ENCODE data around the gene UNC119B.
A peak's percentile ranks its signal among the peaks of the same experiment; 100 is the strongest.

UNC119B gene

GRCh38 chr12:120764816-120765215 lies 54.6 kb downstream of the UNC119B start:
- TF ChIP-seq MAX (IDR thresholded peaks at IDR 0.05) (no peak), RAD21 (IDR thresholded peaks at IDR 0.05; ENCODE audit: low read depth) (no peak), TCF12 (IDR thresholded peaks at IDR 0.05; ENCODE audit: low read depth) (no peak), EP300 (IDR thresholded peaks at IDR 0.05; ENCODE audit: borderline replicate concordance) (no peak), NFIC (IDR thresholded peaks at IDR 0.05) (no peak), YY1 (IDR thresholded peaks at IDR 0.05; ENCODE audit: low read depth) (no peak), TAF1 (IDR thresholded peaks at IDR 0.05; ENCODE audit: low read depth) (no peak), TEAD4 (IDR thresholded peaks at IDR 0.05) (no peak), EGR1 (IDR thresholded peaks at IDR 0.05) (no peak), REST (IDR thresholded peaks at IDR 0.05; ENCODE audit: low read depth) (no peak), CREB1 (IDR thresholded peaks at IDR 0.05; ENCODE audit: low read depth) (no peak), ZBTB7A (IDR thresholded peaks at IDR 0.05; ENCODE audit: low read depth) (no peak), FOXM1 (IDR thresholded peaks at IDR 0.05; ENCODE audit: borderline replicate concordance, low read depth) (no peak), CEBPB (IDR thresholded peaks at IDR 0.05) (no peak)
- TF ChIP-seq, protein P1, sequence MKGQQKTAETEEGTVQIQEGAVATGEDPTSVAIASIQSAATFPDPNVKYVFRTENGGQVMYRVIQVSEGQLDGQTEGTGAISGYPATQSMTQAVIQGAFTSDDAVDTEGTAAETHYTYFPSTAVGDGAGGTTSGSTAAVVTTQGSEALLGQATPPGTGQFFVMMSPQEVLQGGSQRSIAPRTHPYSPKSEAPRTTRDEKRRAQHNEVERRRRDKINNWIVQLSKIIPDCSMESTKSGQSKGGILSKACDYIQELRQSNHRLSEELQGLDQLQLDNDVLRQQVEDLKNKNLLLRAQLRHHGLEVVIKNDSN (IDR thresholded peaks at IDR 0.05) = no peak

GRCh38 chr12:120766566-120766965 lies 56.3 kb downstream of the UNC119B start:
- TF ChIP-seq FOXM1 (IDR thresholded peaks at IDR 0.05; ENCODE audit: borderline replicate concordance, low read depth) = no peak
- no peak for TF ChIP-seq ZBTB7A (IDR thresholded peaks at IDR 0.05; ENCODE audit: low read depth)
- no peak for TF ChIP-seq YY1 (IDR thresholded peaks at IDR 0.05; ENCODE audit: low read depth)
- no peak for TF ChIP-seq EGR1 (IDR thresholded peaks at IDR 0.05)
- no peak for TF ChIP-seq EP300 (IDR thresholded peaks at IDR 0.05; ENCODE audit: borderline replicate concordance)
- no peak for TF ChIP-seq MAX (IDR thresholded peaks at IDR 0.05)
- TF ChIP-seq CEBPB (IDR thresholded peaks at IDR 0.05) = no peak
- no peak for TF ChIP-seq TCF12 (IDR thresholded peaks at IDR 0.05; ENCODE audit: low read depth)
- TF ChIP-seq TEAD4 (IDR thresholded peaks at IDR 0.05) = no peak
- no peak for TF ChIP-seq RAD21 (IDR thresholded peaks at IDR 0.05; ENCODE audit: low read depth)
- no peak for TF ChIP-seq CREB1 (IDR thresholded peaks at IDR 0.05; ENCODE audit: low read depth)
- TF ChIP-seq, protein P1 (IDR thresholded peaks at IDR 0.05) = no peak
- no peak for TF ChIP-seq TAF1 (IDR thresholded peaks at IDR 0.05; ENCODE audit: low read depth)
- TF ChIP-seq NFIC (IDR thresholded peaks at IDR 0.05) = no peak
- TF ChIP-seq REST (IDR thresholded peaks at IDR 0.05; ENCODE audit: low read depth) = no peak

DNA sequence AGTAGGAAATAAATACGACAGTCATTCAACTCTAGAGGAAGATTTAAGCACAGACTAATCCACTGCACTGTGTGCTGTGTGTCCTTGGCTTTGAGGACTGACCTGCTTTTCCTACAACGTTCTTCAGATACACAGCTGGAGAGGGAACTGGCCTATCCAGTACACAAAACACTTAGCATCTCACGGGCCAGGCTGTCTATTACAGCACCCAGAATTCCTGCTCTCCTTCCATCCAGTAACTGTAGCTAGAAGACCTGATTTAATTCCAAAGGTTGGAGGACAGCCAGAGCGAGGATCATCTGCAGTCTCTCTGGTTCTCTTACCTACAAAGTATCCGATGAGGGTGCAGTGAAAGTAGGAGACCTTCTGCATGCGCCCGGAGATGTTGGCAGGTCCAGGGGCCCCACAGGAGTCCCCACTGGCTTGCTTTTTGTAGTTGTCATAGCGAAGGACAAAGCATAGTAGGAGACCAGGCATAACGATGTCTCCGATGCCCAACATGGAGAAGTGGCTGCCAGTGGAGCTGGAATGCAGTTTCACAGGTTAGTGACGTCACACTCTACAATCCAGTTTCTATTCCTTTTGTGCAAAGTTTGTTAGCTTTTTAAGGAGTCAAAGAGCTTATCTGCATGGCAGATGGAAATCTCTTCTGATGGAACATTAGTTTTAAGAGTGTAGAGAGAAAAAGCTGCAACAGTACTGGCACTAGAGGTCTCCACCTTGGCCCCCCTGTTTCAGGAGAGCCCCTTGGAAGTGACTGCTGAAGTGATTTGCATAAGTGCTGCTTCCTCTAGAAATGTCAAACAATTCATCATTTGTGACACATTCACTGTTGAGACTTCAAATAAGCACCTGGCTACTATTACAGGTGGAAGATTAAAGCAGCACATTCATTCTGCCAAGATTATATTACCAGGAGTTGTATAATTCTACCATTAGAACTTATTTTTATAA lies 57.1 kb downstream of the UNC119B start:
- TF ChIP-seq EP300 (IDR thresholded peaks at IDR 0.05; ENCODE audit: borderline replicate concordance) (peak; percentile 61; the same call in 1 of the 2 replicates), RAD21 (IDR thresholded peaks at IDR 0.05; ENCODE audit: low read depth) (peak; percentile 12; the same call in 1 of the 2 replicates), MAX (IDR thresholded peaks at IDR 0.05) (peak; percentile 51; the same call in 1 of the 2 replicates), YY1 (IDR thresholded peaks at IDR 0.05; ENCODE audit: low read depth) (peak; percentile 69; the same call in 1 of the 2 replicates), NFIC (IDR thresholded peaks at IDR 0.05) (peak; percentile 70), CREB1 (IDR thresholded peaks at IDR 0.05; ENCODE audit: low read depth) (peak; percentile 72), REST (IDR thresholded peaks at IDR 0.05; ENCODE audit: low read depth) (no peak), TCF12 (IDR thresholded peaks at IDR 0.05; ENCODE audit: low read depth) (peak; percentile 80), FOXM1 (IDR thresholded peaks at IDR 0.05; ENCODE audit: borderline replicate concordance, low read depth) (no peak; the same call in 1 of the 2 replicates), CEBPB (IDR thresholded peaks at IDR 0.05) (peak; percentile 82), TAF1 (IDR thresholded peaks at IDR 0.05; ENCODE audit: low read depth) (no peak), ZBTB7A (IDR thresholded peaks at IDR 0.05; ENCODE audit: low read depth) (no peak), TEAD4 (IDR thresholded peaks at IDR 0.05) (peak; percentile 97)
